B cell (primary cell): ENCODE data around the gene PHACTR3.

Experiments
- EZH2 ChIP-seq: IDR thresholded peaks from 2 replicates; pipeline ENCODE4 v1.6.1; 2012; ENCODE audit warnings: borderline replicate concordance, low read depth, mild to moderate bottlenecking, moderate library complexity, low read length; ENCODE audit not compliant: insufficient read depth, poor library complexity, severe bottlenecking
- TF ChIP-seq, protein P1 (sequence below): fragments of 200-600 bp; IDR thresholded peaks from one replicate; pipeline ENCODE4 v1.8.0; 2022; ENCODE audit warnings: antibody characterized with exemption, mild to moderate bottlenecking

- TF ChIP-seq, protein P1, sequence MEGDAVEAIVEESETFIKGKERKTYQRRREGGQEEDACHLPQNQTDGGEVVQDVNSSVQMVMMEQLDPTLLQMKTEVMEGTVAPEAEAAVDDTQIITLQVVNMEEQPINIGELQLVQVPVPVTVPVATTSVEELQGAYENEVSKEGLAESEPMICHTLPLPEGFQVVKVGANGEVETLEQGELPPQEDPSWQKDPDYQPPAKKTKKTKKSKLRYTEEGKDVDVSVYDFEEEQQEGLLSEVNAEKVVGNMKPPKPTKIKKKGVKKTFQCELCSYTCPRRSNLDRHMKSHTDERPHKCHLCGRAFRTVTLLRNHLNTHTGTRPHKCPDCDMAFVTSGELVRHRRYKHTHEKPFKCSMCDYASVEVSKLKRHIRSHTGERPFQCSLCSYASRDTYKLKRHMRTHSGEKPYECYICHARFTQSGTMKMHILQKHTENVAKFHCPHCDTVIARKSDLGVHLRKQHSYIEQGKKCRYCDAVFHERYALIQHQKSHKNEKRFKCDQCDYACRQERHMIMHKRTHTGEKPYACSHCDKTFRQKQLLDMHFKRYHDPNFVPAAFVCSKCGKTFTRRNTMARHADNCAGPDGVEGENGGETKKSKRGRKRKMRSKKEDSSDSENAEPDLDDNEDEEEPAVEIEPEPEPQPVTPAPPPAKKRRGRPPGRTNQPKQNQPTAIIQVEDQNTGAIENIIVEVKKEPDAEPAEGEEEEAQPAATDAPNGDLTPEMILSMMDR: no peak
- TF ChIP-seq EZH2: no peak
Measured at GRCh38 chr20:59754551-59754950, 150.2 kb downstream of the PHACTR3 start.
